ENCODE data around the gene DEUP1.

DNA sequence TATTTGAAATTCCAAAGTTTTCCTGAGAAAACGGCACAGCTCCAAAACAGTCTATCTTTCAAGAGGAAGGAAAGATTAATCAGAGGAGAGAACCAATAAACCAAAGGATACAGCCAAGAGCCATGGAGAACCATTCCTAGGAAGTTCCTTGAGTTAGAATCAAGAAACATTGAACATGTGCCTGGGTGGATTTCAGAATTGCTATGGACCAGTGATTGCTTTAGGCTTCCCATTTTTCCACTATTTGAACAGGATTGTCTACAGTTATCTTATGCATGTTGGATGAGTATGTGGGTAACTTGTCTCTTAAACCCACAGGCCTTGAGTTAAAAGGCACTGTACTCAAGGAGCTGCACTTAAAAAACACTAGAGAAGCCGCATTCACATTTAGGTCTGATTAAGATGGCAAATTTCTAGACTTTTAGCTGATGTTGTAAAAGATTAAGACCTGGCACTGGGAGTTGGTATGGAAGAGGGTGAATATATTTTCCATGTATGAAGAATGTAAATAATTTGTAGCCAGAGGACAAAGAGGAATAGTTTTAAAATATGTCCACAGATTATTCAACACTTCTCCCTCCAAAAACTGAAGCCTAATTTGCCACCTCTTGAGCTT, 11.2 kb upstream of the DEUP1 start:
- TF ChIP-seq, protein P1, sequence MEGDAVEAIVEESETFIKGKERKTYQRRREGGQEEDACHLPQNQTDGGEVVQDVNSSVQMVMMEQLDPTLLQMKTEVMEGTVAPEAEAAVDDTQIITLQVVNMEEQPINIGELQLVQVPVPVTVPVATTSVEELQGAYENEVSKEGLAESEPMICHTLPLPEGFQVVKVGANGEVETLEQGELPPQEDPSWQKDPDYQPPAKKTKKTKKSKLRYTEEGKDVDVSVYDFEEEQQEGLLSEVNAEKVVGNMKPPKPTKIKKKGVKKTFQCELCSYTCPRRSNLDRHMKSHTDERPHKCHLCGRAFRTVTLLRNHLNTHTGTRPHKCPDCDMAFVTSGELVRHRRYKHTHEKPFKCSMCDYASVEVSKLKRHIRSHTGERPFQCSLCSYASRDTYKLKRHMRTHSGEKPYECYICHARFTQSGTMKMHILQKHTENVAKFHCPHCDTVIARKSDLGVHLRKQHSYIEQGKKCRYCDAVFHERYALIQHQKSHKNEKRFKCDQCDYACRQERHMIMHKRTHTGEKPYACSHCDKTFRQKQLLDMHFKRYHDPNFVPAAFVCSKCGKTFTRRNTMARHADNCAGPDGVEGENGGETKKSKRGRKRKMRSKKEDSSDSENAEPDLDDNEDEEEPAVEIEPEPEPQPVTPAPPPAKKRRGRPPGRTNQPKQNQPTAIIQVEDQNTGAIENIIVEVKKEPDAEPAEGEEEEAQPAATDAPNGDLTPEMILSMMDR (IDR thresholded peaks at IDR 0.05): no peak
- TF ChIP-seq POLR2A (IDR thresholded peaks at IDR 0.05): no peak
